ENCODE data around the gene FAM186B. TPM values are rescaled to one million over a fixed set of nuclear protein-coding genes. Genes with fewer than 3 reads are reported as not detected.

The FAM186B gene
- total and polyA plus RNA-seq, 2 of the 13 experiments (the other 11 are each of a cell fraction or from before 2014, with no cell fraction given) = 0.07 to 0.20 TPM

DNA sequence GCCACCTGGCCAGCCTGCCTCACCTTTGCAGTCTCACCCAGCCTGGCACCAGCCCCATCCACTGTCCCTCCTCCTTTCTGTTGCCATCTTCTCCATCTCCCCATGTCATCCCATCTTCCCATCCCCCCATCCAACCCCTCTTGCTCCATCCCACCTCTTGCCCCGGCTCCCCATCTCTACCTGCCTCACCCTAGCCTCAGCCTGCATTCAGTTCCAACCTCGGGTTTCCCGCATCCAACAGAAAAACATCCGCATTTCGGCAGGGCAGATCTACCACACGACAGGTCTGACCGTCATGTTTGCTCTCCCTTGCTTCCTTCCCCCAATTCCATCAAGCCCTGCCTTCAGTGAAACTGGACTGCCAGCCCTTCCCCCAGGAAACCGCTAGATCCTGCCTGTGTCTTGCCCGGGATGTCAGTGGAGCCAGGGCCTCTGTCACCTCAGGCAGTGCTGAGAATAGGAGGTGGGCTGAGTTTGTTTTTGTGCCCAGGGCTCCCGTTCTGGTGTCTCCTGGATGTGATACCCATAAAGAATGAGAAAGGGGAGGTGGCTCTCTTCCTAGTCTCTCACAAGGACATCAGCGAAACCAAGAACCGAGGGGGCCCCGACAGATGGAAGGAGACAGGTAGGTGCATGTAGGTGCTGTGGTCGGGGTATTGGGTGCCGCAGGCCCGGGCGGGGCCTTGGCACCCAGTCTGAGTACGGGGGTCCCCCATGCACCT, 64.1 kb downstream of the FAM186B start:
- H3K9me3 ChIP-seq (ENCODE audit: low read length) = no peaks in the 10 kb centered on the region
- H3K9ac ChIP-seq (ENCODE audit: insufficient read depth, low read depth, low read length) = no peak overlapping the region
- peak overlapping the region in 1 of 3 experiments; percentile 31; a peak in 2 of 6 replicates for H3K4me3 ChIP-seq (replicated peaks in 1 of 3; ENCODE audit: insufficient read depth in 1 of 3, low read depth in 2 of 3, low read length in 3 of 3)
- no peak overlapping the region for H2AFZ ChIP-seq (ENCODE audit: low read length)
- H3K27me3 ChIP-seq (ENCODE audit: control insufficient read depth in 1 of 2, insufficient read depth in 2 of 2, low read length in 2 of 2) = peaks cover 11 to 48% of the 10 kb centered on the region in 2 experiments
- no peaks in the 10 kb centered on the region for H3K79me2 ChIP-seq (ENCODE audit: insufficient read depth, low read length)
- H3K4me1 ChIP-seq (ENCODE audit: insufficient read depth, low read length) = peaks cover 85% of the 10 kb centered on the region
- 46% methylated on average over 14 of the region's 18 CpGs for WGBS (ENCODE audit: low lambda C conversion rate)
- H3K27ac ChIP-seq (ENCODE audit: extremely low read length, insufficient read depth, low read length) = no peak overlapping the region
- no peak for FAIRE-seq
- H3K4me2 ChIP-seq (ENCODE audit: low read depth, low read length) = peak overlapping the region; percentile 35; the same call in 1 of the 2 replicates
- no peaks in the 10 kb centered on the region for H3K36me3 ChIP-seq (replicated peaks in 1 of 2; ENCODE audit: control insufficient read depth in 1 of 2, insufficient read depth in 2 of 2, low read length in 2 of 2)
- in situ Hi-C loops (cut with HindIII; ENCODE audit: extremely low pct_ligation_motif_present, low pct_unique_long_range_greater_than_20kb) (no loop called here), intact Hi-C loops (cut with micrococcal nuclease; ENCODE audit: unreplicated experiment) (no loop called here)
- DNase-seq (ENCODE audit: low spot score) = no peak
- no peak for ATAC-seq
- BruUV-seq (replicated peaks) = no TSS peak
- POLR2A ChIA-PET = no interaction called here
- CTCF ChIA-PET (ENCODE audit: low intra/inter-chr PET ratio, low total read pairs) = no interaction called here
- H4K20me1 ChIP-seq (ENCODE audit: insufficient read depth, low read length) = no peaks in the 10 kb centered on the region
- TF ChIP-seq, protein P1, sequence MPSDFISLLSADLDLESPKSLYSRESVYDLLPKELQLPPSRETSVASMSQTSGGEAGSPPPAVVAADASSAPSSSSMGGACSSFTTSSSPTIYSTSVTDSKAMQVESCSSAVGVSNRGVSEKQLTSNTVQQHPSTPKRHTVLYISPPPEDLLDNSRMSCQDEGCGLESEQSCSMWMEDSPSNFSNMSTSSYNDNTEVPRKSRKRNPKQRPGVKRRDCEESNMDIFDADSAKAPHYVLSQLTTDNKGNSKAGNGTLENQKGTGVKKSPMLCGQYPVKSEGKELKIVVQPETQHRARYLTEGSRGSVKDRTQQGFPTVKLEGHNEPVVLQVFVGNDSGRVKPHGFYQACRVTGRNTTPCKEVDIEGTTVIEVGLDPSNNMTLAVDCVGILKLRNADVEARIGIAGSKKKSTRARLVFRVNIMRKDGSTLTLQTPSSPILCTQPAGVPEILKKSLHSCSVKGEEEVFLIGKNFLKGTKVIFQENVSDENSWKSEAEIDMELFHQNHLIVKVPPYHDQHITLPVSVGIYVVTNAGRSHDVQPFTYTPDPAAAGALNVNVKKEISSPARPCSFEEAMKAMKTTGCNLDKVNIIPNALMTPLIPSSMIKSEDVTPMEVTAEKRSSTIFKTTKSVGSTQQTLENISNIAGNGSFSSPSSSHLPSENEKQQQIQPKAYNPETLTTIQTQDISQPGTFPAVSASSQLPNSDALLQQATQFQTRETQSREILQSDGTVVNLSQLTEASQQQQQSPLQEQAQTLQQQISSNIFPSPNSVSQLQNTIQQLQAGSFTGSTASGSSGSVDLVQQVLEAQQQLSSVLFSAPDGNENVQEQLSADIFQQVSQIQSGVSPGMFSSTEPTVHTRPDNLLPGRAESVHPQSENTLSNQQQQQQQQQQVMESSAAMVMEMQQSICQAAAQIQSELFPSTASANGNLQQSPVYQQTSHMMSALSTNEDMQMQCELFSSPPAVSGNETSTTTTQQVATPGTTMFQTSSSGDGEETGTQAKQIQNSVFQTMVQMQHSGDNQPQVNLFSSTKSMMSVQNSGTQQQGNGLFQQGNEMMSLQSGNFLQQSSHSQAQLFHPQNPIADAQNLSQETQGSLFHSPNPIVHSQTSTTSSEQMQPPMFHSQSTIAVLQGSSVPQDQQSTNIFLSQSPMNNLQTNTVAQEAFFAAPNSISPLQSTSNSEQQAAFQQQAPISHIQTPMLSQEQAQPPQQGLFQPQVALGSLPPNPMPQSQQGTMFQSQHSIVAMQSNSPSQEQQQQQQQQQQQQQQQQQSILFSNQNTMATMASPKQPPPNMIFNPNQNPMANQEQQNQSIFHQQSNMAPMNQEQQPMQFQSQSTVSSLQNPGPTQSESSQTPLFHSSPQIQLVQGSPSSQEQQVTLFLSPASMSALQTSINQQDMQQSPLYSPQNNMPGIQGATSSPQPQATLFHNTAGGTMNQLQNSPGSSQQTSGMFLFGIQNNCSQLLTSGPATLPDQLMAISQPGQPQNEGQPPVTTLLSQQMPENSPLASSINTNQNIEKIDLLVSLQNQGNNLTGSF (CRISPR knock-in tag; IDR thresholded peaks at IDR 0.05) = no peak
- TF ChIP-seq MTA1 (CRISPR knock-in tag; IDR thresholded peaks at IDR 0.05; ENCODE audit: borderline replicate concordance) (no peak), NFYC (CRISPR knock-in tag; IDR thresholded peaks at IDR 0.05) (no peak), ZNF883 (CRISPR knock-in tag; IDR thresholded peaks at IDR 0.05; ENCODE audit: not compliant biosample characterization) (no peak), ZNF101 (CRISPR knock-in tag; IDR thresholded peaks at IDR 0.05; ENCODE audit: borderline replicate concordance, low read depth) (no peak), SNAI1 (CRISPR knock-in tag; IDR thresholded peaks at IDR 0.05; ENCODE audit: borderline replicate concordance) (no peak), NFATC3 (CRISPR knock-in tag; IDR thresholded peaks at IDR 0.05) (no peak), HOXA3 (CRISPR knock-in tag; IDR thresholded peaks at IDR 0.05) (0 out of 2 replicates have a peak, but pooled peaks have one; percentile 31), KAT7 (CRISPR knock-in tag; IDR thresholded peaks at IDR 0.05; ENCODE audit: borderline replicate concordance) (no peak), RARG (CRISPR knock-in tag; IDR thresholded peaks at IDR 0.05; ENCODE audit: low read depth) (no peak), ZNF703 (CRISPR knock-in tag; IDR thresholded peaks at IDR 0.05; ENCODE audit: borderline replicate concordance) (no peak)
- TF ChIP-seq, protein P2, sequence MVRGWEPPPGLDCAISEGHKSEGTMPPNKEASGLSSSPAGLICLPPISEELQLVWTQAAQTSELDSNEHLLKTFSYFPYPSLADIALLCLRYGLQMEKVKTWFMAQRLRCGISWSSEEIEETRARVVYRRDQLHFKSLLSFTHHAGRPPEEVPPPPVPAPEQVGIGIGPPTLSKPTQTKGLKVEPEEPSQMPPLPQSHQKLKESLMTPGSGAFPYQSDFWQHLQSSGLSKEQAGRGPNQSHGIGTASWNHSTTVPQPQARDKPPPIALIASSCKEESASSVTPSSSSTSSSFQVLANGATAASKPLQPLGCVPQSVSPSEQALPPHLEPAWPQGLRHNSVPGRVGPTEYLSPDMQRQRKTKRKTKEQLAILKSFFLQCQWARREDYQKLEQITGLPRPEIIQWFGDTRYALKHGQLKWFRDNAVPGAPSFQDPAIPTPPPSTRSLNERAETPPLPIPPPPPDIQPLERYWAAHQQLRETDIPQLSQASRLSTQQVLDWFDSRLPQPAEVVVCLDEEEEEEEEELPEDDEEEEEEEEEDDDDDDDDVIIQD (CRISPR knock-in tag; IDR thresholded peaks at IDR 0.05; ENCODE audit: low read depth) = no peak
- TF ChIP-seq, protein P3, sequence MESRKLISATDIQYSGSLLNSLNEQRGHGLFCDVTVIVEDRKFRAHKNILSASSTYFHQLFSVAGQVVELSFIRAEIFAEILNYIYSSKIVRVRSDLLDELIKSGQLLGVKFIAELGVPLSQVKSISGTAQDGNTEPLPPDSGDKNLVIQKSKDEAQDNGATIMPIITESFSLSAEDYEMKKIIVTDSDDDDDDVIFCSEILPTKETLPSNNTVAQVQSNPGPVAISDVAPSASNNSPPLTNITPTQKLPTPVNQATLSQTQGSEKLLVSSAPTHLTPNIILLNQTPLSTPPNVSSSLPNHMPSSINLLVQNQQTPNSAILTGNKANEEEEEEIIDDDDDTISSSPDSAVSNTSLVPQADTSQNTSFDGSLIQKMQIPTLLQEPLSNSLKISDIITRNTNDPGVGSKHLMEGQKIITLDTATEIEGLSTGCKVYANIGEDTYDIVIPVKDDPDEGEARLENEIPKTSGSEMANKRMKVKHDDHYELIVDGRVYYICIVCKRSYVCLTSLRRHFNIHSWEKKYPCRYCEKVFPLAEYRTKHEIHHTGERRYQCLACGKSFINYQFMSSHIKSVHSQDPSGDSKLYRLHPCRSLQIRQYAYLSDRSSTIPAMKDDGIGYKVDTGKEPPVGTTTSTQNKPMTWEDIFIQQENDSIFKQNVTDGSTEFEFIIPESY (CRISPR knock-in tag; IDR thresholded peaks at IDR 0.05) = peak; percentile 79
- TF ChIP-seq, protein P4, sequence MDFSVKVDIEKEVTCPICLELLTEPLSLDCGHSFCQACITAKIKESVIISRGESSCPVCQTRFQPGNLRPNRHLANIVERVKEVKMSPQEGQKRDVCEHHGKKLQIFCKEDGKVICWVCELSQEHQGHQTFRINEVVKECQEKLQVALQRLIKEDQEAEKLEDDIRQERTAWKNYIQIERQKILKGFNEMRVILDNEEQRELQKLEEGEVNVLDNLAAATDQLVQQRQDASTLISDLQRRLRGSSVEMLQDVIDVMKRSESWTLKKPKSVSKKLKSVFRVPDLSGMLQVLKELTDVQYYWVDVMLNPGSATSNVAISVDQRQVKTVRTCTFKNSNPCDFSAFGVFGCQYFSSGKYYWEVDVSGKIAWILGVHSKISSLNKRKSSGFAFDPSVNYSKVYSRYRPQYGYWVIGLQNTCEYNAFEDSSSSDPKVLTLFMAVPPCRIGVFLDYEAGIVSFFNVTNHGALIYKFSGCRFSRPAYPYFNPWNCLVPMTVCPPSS (IDR thresholded peaks at IDR 0.05) = no peak
